Kidney (tissue), 14 donors: Measurements from ENCODE around the gene MYBPC2. TPM values are rescaled to one million over a fixed set of nuclear protein-coding genes. Genes with fewer than 3 reads are reported as not detected.
A peak's percentile ranks its signal among the peaks of the same experiment; 100 is the strongest.

Experiments used
- DNase-seq, 5 donors: peaks; one replicate each; pipeline ENCODE4 v3.0.0-alpha.2; 2013 to 2020
- FAIRE-seq: peaks from 2 replicates; lab custom pipeline; 2012; peaks lifted over from hg19 to GRCh38; lab: Jason Lieb, UNC
- H3K27ac ChIP-seq, 2 donors: one replicate each; pipeline ENCODE4 v1.7.0; 2013; ENCODE audit warnings: low read depth in 2 of 2, low read length in 2 of 2, inconsistent platforms in 1 of 2
- H3K27me3 ChIP-seq: one replicate; pipeline ENCODE4 v1.7.1; 2013; ENCODE audit warnings: low read length, inconsistent platforms; ENCODE audit not compliant: control insufficient read depth, insufficient read depth
- H3K36me3 ChIP-seq, 3 donors: one replicate each; pipeline versions ENCODE4 v1.7.0 to v1.7.1; 2013; ENCODE audit warnings: low read length in 3 of 3, control low read depth in 1 of 3, inconsistent platforms in 1 of 3; ENCODE audit not compliant: insufficient read depth in 3 of 3, control insufficient read depth in 2 of 3
- H3K4me1 ChIP-seq, 3 donors: one replicate each; pipeline versions ENCODE4 v1.7.0 to v1.7.1; 2013; ENCODE audit warnings: low read length in 3 of 3, inconsistent platforms in 1 of 3, low read depth in 1 of 3; ENCODE audit not compliant: control insufficient read depth in 2 of 3, insufficient read depth in 2 of 3
- H3K4me3 ChIP-seq, 3 donors: one replicate each; pipeline versions ENCODE4 v1.7.0 to v1.8.1; 2013; ENCODE audit warnings: low read length in 3 of 3, control low read depth in 1 of 3, inconsistent platforms in 1 of 3
- H3K9ac ChIP-seq, 3 donors: one replicate each; pipeline versions ENCODE4 v1.7.0 to v1.7.1; 2013; ENCODE audit warnings: low read length in 3 of 3, control low read depth in 1 of 3, inconsistent platforms in 1 of 3
- H3K9me3 ChIP-seq, 3 donors: one replicate each; pipeline versions ENCODE4 v1.7.0 to v1.7.1; 2013; ENCODE audit warnings: low read length in 3 of 3, control low read depth in 1 of 3, inconsistent platforms in 1 of 3; ENCODE audit not compliant: control insufficient read depth in 2 of 3, insufficient read depth in 1 of 3
- intact Hi-C: fragments of 100-400 bp; cut with DNase I; formaldehyde crosslinking; loops from one replicate; pipeline ENCODE4 v1.11.1; 2022
- polyA plus RNA-seq: library from polyadenylated mRNA; stranded (reverse); fragments of 350-450 nt; fragmentation: Illumina TruSeq; extraction: RNeasy Lipid Tissue Mini Kit (QIAGEN cat#74804); gene quantifications from one replicate; pipeline ENCODE4 v1.2.3, GENCODE V29; 2014; ENCODE audit warnings: low read depth, low replicate concordance; ENCODE audit not compliant: insufficient read depth
- total RNA-seq: library from RNA; stranded (reverse); fragmentation: NEBNext Ultra II Directional; extraction: Animal tissue kit (Norgen Biotek cat#: 25700); gene quantifications from one replicate; pipeline ENCODE4 v1.2.1, GENCODE V29; 2021
- TF ChIP-seq, protein P1 (sequence below): IDR thresholded peaks from 3 replicates; pipeline ENCODE4 v1.5.1; 2012; ENCODE audit warnings: mild to moderate bottlenecking, moderate library complexity, borderline replicate concordance; ENCODE audit not compliant: insufficient read depth; ENCODE audit errors: extremely low read depth
- donor health status: control.
- donor health status: control.
- donor health status: control.
- donor health status: control.
- donor health status: control.
- donor health status: DM: yes; HTN: yes; CAD: no.
- donor health status: Normal renal cell carcinoma (clear cell type).

MYBPC2 gene
- total and polyA plus RNA-seq, 2 donors from 2014 or later = 0.98 TPM; not detected in 1

DNA sequence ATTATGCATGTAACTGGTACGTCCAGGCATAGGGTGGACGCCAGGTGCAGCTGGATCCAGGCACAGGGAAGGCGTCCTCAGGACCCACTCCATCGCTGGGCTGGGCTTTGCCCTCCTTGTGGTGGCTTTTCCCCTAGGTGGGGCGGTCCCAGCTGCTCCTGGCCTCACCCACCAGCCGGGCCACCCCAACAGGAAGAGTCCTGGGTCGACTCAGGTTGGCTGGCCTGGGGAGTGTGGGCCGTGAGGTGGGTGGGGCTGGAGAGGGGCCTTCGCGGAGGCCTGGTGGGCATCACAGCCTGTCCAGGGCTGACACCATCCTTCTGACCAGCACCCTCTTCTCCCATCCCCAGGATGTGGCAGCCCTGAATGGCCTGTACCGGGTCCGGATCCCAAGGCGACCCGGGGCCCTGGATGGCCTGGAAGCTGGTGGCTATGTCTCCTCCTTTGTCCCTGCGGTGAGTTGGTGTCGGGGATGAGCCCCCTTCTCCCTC, 47.1 kb downstream of the MYBPC2 start:
- TF ChIP-seq, protein P1, sequence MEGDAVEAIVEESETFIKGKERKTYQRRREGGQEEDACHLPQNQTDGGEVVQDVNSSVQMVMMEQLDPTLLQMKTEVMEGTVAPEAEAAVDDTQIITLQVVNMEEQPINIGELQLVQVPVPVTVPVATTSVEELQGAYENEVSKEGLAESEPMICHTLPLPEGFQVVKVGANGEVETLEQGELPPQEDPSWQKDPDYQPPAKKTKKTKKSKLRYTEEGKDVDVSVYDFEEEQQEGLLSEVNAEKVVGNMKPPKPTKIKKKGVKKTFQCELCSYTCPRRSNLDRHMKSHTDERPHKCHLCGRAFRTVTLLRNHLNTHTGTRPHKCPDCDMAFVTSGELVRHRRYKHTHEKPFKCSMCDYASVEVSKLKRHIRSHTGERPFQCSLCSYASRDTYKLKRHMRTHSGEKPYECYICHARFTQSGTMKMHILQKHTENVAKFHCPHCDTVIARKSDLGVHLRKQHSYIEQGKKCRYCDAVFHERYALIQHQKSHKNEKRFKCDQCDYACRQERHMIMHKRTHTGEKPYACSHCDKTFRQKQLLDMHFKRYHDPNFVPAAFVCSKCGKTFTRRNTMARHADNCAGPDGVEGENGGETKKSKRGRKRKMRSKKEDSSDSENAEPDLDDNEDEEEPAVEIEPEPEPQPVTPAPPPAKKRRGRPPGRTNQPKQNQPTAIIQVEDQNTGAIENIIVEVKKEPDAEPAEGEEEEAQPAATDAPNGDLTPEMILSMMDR = no peak
- H3K4me1 ChIP-seq = peaks cover 0 to 9% (median 0%) of the 10 kb centered on the region in 3 donors
- no peaks in the 10 kb centered on the region for H3K27me3 ChIP-seq
- H3K4me3 ChIP-seq = no peak overlapping the region
- intact Hi-C loops = no loop called here
- DNase-seq (peak in 1 of 5 donors; percentile 52), FAIRE-seq (no peak)
- peaks cover 0 to 14% (median 10%) of the 10 kb centered on the region in 3 donors for H3K36me3 ChIP-seq
- H3K27ac ChIP-seq = no peak overlapping the region
- H3K9ac ChIP-seq = no peak overlapping the region
- H3K9me3 ChIP-seq = no peaks in the 10 kb centered on the region

DNA sequence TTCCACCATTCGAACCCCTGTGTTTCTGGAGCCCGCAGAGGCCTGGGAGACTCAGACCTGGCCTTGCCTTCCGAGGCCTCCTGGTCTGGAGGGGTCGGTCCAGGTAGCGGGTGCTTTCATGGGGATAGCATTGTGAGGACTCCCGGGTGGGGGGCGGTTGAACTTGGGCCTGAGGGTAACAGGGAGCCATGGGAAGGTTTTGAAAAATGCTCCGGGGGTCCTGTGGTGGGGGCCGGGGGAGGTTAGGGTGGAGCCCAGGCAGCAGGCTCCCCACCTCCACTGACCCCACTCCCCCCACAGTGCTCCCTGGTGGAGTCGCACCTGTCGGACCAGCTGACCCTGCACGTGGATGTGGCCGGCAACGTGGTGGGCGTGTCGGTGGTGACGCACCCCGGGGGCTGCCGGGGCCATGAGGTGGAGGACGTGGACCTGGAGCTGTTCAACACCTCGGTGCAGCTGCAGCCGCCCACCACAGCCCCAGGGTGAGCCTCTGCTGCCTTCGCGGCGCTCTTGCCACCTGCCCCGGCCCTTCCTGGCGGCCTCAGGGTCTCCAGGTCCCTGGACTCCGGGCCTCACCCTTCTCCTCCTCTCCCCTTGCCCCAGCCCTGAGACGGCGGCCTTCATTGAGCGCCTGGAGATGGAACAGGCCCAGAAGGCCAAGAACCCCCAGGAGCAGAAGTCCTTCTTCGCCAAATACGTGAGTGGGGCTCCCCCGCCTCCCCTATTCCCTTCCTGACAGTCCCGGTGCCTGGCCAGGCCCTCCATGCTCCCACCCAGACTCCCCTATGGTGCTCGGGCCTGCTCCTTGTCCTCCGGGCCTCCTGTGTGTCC, 47.8 kb downstream of the MYBPC2 start:
- no peak overlapping the region for H3K4me3 ChIP-seq
- H3K36me3 ChIP-seq = peaks cover 0 to 14% (median 10%) of the 10 kb centered on the region in 3 donors
- peak in 1 of 5 donors; percentile 73 for DNase-seq
- no peaks in the 10 kb centered on the region for H3K9me3 ChIP-seq
- FAIRE-seq = no peak
- no peaks in the 10 kb centered on the region for H3K27me3 ChIP-seq
- H3K27ac ChIP-seq = no peak overlapping the region
- no peak overlapping the region for H3K9ac ChIP-seq
- H3K4me1 ChIP-seq = peaks cover 0 to 9% (median 0%) of the 10 kb centered on the region in 3 donors
- TF ChIP-seq, protein P1 = no peak
- intact Hi-C loops = no loop called here

DNA sequence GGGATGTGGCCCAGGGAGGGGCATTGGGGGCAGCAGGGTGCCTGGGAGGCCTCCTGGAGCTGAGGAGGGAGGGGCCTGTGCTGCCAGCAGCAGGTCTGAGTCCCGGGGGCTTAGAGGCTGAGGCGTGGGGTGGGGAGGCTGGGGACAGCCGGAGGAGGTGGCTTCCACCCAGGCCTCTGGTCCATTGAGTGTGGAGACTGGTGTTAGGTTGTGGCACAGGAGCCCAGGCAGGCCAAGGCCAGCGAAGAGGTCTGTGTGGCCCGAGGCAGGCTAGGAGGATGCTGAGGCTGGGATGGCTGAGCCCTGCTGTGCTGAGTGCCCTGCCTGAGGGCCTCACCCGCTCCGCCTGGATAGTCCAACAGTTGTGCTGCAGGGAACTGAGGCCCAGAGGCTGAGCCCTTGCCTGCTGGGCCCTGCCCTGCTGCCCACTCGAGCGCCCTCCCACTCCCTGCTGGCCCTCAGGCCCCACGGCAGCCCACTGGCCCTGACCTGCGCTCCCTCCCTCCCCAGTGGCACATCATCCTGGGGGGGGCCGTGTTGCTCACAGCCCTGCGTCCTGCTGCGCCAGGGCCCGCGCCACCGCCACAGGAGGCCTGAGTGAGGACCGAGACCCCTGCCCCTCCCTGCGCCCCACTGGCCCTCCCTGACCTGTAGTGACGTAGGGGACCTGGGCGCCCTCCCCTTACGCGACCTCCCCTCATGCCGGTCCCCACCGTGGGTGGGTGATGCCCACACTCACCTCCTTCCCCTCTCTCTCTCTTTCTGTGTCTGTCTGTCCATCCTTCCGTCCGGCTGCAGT, 48.9 kb downstream of the MYBPC2 start:
- no peak overlapping the region for H3K9ac ChIP-seq
- H3K27me3 ChIP-seq = no peaks in the 10 kb centered on the region
- FAIRE-seq (no peak), DNase-seq (peak in 1 of 5 donors; percentile 68)
- H3K4me1 ChIP-seq = peaks cover 0 to 9% (median 0%) of the 10 kb centered on the region in 3 donors
- H3K4me3 ChIP-seq = no peak overlapping the region
- intact Hi-C loops = no loop called here
- H3K27ac ChIP-seq = no peak overlapping the region
- TF ChIP-seq, protein P1 = no peak
- peaks cover 0 to 14% (median 10%) of the 10 kb centered on the region in 3 donors for H3K36me3 ChIP-seq
- H3K9me3 ChIP-seq = no peaks in the 10 kb centered on the region
